Gastrocnemius medialis (tissue), 4 donors: ENCODE results near the gene CLUH.

Source experiments
- POLR2A ChIP-seq, 2 donors: fragments of 450-650 bp; IDR thresholded peaks; one replicate each; pipeline ENCODE4 v1.6.1; 2017; ENCODE audit warnings: antibody characterized with exemption in 2 of 2, mild to moderate bottlenecking in 2 of 2, moderate library complexity in 2 of 2
- TF ChIP-seq, protein P1 (sequence below), 5 experiments: fragments of 450-650 bp in 3 of 5; fragments of 200-600 bp in 2 of 5; sonication (generic) in 2 of 5; IDR thresholded peaks in 4 of 5; conservative IDR thresholded peaks in 1 of 5; 1 replicate in 4 of 5; 2 replicates in 1 of 5; pipeline ENCODE4 v1.5.1; 2016 to 2019; ENCODE audit warnings: antibody characterized with exemption in 5 of 5, mild to moderate bottlenecking in 3 of 5, moderate library complexity in 3 of 5

DNA sequence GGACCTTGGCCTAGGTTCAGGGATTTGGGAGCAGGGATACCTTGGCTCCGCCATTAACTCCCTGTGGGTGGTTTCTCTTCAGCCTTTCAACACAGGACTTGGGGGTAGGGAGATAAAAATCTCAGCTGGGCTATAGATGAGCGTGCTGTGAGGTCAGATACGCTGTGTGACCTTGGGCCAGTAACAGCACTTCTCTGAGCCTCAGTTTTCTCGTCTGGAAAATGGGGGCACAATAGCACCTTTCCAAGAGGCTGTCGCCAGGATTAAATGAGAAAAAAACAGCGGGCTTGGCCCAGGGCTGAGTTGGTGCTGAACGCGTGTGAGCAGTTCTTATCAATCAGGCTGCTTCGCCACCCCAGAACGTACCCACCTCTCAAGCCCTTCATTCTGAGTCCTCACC is 20.2 kb upstream of the CLUH start:
- no peak for TF ChIP-seq POLR2A (IDR thresholded peaks at IDR 0.05)
- TF ChIP-seq, protein P1, sequence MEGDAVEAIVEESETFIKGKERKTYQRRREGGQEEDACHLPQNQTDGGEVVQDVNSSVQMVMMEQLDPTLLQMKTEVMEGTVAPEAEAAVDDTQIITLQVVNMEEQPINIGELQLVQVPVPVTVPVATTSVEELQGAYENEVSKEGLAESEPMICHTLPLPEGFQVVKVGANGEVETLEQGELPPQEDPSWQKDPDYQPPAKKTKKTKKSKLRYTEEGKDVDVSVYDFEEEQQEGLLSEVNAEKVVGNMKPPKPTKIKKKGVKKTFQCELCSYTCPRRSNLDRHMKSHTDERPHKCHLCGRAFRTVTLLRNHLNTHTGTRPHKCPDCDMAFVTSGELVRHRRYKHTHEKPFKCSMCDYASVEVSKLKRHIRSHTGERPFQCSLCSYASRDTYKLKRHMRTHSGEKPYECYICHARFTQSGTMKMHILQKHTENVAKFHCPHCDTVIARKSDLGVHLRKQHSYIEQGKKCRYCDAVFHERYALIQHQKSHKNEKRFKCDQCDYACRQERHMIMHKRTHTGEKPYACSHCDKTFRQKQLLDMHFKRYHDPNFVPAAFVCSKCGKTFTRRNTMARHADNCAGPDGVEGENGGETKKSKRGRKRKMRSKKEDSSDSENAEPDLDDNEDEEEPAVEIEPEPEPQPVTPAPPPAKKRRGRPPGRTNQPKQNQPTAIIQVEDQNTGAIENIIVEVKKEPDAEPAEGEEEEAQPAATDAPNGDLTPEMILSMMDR (IDR thresholded peaks at IDR 0.05 in 4 of 5, conservative IDR thresholded peaks at IDR 0.05 in 1 of 5): no peak
